A549 (cell line): ENCODE results near the gene RAPGEF2.

Experiments
- POLR2A ChIP-seq: IDR thresholded peaks from 2 replicates; pipeline ENCODE4 v1.6.1; 2012; ENCODE audit warnings: mild to moderate bottlenecking, low read length
- ZSCAN20 ChIP-seq: fragments of 250-450 bp; sonication (Bioruptor Pico); IDR thresholded peaks from 2 replicates; pipeline ENCODE4 v1.8.0; 2022; ENCODE audit warnings: mild to moderate bottlenecking, moderate library complexity

GRCh38 chr4:159287767-159288166, 184.9 kb downstream of the RAPGEF2 start:
- no peak for TF ChIP-seq ZSCAN20 (CRISPR knock-in tag)
- TF ChIP-seq POLR2A: no peak
